Fibroblast of skin of abdomen (primary cell): ENCODE measurements around the gene SMIM11.
"Not testable (repeated sequence)": the region's sequence is repeated elsewhere in the genome, so short reads cannot be mapped to it uniquely, and the experiment has no call there.

ENCODE experiments used
- DNase-seq: peaks from one replicate; pipeline ENCODE4 v3.0.0-alpha.2; 2013

The SMIM11 gene

GRCh38 chr21:34427339-34427738 is 52.0 kb downstream of the SMIM11 start:
- not testable (repeated sequence) for DNase-seq

GRCh38 chr21:34428441-34428840 is 53.1 kb downstream of the SMIM11 start:
- not testable (repeated sequence) for DNase-seq

GRCh38 chr21:34429710-34430109 is 54.4 kb downstream of the SMIM11 start:
- not testable (repeated sequence) for DNase-seq
